H1 (cell line): Measurements from ENCODE around the gene HES7. TPM values are rescaled to one million over a fixed set of nuclear protein-coding genes. Genes with fewer than 3 reads are reported as not detected.

Experiments used
- E2F6 ChIP-seq: IDR thresholded peaks from 2 replicates; pipeline ENCODE4 v1.6.1; 2012; ENCODE audit warnings: inconsistent platforms
- EP300 ChIP-seq, 2 experiments: IDR thresholded peaks; 1 replicate in 1 of 2; 2 replicates in 1 of 2; pipeline ENCODE4 v1.6.1; 2011 to 2012; ENCODE audit warnings: low read depth in 2 of 2, low read length in 2 of 2, mild to moderate bottlenecking in 2 of 2, borderline replicate concordance in 1 of 2, inconsistent platforms in 1 of 2, moderate library complexity in 1 of 2
- GABPA ChIP-seq: IDR thresholded peaks from 2 replicates; pipeline ENCODE4 v1.6.1; 2011; ENCODE audit warnings: mild to moderate bottlenecking, low read length, moderate library complexity, borderline replicate concordance; ENCODE audit not compliant: insufficient read depth
- polyA plus RNA-seq, 7 experiments: library from polyadenylated mRNA; depleted of rRNA in 3 of 7; stranded (reverse) in 5 of 7; unstranded in 2 of 7; fragments of >200 nt in 5 of 7; fragments of 200-250 nt in 2 of 7; gene quantifications; 1 replicate in 5 of 7; 2 replicates in 1 of 7; 4 replicates in 1 of 7; pipeline versions ENCODE4 v1.2.1 to v1.2.3, GENCODE V29; 2011 to 2013; ENCODE audit warnings: missing spikeins in 2 of 7, mixed read lengths in 2 of 7
- total RNA-seq: library from RNA; stranded (reverse); fragmentation: NEBNext Ultra II Directional; extraction: Animal tissue kit (Norgen Biotek cat#: 25700); gene quantifications from 2 replicates; pipeline ENCODE4 v1.2.1, GENCODE V29; 2021

Gene HES7
- total and polyA plus RNA-seq, 2 of the 8 experiments (the other 6 are each of a cell fraction or from before 2014, with no cell fraction given), result 0.20 to 0.32 TPM

- no peak for TF ChIP-seq EP300 (IDR thresholded peaks at IDR 0.05; ENCODE audit: borderline replicate concordance in 1 of 2, low read depth in 2 of 2, low read length in 2 of 2)
- no peak for TF ChIP-seq GABPA
- no peak for TF ChIP-seq E2F6
- TF ChIP-seq, all 59 proteins: peak for 0
These were observed 34.2 kb downstream of the HES7 start (continued) for GRCh38 chr17:8089728-8090127.
